AG08395 (cell line): Measurements from ENCODE around the gene TMEM184A.

ENCODE experiments used
- DNase-seq: peaks from one replicate; pipeline ENCODE4 v3.0.0; 2012; ENCODE audit warnings: mixed read lengths, low spot score

Gene TMEM184A

DNA sequence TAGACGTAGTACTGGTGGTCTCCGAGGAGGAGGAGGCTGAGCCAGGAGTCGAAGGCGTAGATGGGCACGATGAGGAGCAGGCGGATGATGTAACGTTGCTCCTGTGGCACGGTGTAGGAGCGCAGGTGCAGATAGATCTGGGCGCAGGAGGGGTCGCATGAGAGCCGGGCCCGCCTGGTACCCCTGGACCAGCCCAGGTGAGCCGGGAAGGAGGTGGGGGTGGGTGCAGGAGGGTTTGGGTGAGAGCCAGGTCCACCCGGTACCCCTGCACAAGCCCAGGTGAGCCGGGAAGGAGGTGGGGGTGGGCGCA is 5.2 kb downstream of the TMEM184A start:
- no peak for DNase-seq

DNA sequence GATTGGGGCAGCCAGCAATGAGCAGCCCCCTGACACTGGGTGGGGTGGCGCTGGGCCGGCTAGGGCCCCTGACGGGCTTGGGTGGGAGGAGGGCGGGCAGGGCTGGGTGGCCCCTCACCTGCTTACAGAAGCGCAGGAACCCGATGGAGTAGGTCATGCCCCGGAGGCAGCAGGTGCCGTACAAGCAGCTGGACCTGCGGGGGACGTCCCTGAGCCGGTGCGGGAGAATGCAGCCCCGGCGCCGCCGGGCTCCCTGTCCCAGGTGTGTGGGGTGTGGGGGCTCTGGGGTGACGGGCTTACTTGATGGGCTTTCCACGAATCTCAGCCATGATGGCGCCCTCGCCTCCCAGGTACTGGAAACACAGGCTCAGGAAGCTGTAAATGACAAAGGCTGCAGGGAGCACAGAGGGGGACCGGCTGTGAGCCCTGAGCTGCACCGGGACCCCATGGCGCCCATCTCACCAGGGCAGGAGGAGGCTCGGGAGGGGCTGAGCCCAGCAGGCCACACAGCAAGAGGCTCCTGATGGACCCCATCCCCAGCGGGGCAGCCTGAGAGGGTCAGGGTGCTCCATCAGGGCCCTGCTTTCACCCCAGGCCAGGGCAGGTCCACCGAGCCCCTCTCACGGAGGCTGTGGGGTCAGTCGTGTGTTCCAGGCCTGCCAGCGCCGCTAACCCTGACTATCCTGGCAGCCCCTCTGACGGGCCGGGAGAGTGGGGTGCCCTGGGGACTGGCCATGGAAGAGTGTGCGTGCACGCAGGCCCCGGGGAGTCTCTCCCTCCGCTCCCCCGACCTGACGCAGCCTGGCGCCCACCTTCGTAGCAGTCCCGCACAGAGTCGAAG is 5.8 kb downstream of the TMEM184A start:
- DNase-seq = no peak

DNA sequence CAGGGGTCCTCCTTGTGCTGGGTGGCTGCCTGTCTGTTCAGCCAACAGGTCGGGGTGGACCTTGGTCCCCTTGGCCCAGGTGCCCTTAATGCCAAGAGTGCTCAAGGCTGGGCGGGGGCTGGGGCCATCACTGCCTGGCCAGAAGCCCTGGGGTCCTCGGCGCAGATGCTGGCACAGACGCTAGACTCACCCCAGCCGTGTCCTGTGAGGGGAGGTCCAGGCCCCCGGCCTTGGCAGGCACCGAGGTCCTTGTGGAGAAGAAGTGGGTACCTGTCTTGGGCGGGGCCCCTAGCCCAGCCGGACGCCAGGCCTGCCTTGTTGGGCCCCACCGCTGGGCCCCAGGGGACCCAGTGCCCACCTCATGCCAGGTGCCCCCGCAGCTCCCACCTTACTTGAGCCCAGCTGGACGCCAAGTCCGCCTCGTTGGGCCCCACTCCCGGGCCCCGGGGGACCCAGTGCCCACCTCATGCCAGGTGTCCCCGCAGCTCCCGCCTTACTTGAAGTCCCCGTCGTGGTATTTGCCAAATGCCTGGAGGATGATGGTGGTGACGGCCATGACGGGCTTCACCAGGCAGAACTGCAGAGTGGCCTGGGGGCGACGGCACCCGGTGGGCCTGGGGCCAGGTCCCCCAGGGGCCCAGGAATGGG is 6.5 kb downstream of the TMEM184A start:
- DNase-seq = no peak

GRCh38 chr7:1548944-1549343 is 7.1 kb downstream of the TMEM184A start:
- no peak for DNase-seq

DNA sequence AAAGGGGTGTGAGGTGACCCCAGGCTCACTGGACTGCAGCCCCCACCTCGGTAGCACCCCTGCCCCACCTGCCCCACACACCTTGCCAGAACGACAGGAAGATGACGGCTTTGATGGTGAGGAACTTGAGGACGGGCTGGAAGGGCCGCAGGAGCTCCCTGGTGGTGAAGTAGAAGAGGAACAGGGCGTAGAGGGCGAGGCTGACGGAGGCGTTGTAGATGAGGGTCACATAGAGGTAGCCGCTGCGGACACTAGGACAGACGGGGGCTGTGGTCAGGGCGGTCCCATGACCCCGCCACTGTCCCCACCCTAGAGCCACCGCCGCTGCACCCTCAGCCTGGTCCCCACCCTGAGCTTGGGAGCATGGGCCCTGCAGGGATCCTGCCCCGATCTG is 7.6 kb downstream of the TMEM184A start:
- DNase-seq = no peak

DNA sequence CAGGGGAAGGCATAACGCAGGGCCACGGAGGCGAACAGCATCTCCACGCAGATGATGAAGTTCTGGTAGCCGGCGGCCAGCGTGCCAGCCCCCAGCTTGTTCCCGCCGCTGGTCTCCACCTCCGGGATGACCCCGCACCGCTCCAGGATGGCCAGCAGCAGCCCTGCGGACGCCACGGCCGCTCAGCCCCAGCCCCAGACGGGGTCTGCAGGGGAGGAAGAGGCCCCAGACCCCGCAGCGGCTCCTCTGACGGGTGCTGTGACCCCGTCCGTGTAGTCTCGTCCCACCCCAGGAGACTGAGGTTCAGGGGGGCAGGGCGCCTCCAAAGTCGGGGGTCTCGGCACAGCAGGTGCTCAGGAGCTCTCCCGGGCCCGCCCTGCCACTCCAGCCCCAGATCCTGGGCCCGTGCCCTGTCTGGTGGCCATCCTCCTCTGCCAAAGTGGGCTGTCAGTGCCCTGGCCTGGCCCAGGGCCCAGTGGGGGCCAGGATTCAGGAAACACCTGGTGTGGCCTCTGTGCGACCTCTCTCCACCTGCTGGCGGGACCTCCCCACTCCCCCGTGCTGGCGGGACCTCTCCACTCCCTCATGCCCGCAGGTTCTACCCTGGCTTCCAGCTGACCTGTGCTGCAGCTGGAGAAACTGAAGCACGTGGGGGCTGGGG is 8.1 kb downstream of the TMEM184A start:
- DNase-seq = no peak

GRCh38 chr7:1546909-1547776 is 8.9 kb downstream of the TMEM184A start:
- no peak for DNase-seq

DNA sequence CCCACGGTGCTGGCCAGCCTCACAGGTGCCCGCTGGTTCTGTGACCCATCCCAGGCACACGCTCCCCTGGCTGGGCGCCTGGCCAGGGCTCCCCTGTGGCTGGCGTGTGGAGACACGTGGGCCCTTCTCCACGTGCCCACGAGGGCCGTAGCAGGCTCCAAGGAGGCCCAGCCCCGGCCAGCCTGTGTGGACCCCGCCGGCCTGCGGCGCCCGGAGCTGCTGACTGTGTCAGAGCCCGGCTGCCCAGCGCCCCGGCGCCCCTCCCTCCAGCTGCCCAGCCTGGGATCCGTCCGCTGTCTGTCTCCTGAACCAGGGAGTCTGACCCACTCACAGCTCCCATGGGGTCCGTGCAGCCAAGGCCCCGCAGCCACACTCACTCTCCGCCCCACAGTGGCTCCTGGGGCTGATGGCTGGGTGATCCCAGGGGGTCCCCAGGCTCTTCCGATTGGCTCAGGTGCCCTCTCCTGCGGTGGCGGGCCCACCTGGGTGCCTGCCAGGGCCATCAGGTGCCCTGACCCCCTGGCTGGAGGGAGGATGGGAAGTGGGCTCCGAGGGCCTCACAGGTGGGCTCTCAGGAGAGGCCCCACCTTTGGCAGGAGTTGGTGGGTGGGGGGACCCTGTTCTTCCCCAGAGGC is 9.6 kb downstream of the TMEM184A start:
- no peak for DNase-seq

GRCh38 chr7:1545417-1546246 is 10.4 kb downstream of the TMEM184A start:
- DNase-seq = no peak

DNA sequence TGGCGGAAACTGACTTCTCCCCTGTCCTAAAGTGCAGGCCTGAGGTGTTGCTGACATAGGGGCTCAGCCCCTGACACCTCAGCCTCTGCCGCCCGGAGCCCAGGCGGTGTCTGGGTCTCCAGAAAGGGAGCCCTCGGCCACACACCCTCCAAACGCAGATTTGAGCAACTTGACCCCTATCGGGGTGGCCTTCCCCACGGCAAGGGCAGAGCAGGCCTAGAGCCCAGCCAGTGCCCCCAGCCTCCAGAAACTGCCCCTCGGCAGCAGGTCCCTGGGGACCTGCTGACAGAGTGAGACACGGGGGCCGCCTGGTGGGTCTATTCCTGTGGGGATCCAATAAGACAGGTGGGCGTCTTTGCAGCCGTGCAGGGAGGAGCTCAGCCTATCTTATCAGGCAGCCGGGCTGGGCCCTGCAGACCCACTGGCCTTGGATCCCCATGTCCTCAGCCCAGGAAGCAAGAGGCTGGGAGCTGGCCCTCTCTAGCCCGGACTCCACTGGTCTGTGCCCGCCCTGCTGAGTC is 11.0 kb downstream of the TMEM184A start:
- no peak for DNase-seq

- no peak for DNase-seq
Measured at GRCh38 chr7:1544178-1544895, 11.7 kb downstream of the TMEM184A start.

DNA sequence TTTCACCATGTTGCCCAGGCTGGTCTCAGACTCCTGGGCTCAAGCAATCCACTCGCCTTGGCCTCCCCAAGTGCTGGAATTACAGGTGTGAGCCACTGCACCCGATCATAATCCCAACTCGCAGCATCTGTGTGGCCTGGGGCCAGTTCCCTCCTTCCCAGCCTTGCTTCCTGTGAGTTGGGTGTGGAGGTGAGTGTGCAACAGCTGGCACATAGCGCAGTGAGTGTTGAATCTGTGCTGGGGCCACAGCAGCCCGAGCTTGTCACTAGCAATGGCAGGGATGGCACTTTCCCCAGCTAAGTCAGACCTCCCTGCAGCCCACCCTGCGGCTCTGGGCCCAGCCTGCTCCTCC is 12.2 kb downstream of the TMEM184A start:
- DNase-seq = no peak

GRCh38 chr7:1542841-1543747 is 12.9 kb downstream of the TMEM184A start:
- DNase-seq = no peak

DNA sequence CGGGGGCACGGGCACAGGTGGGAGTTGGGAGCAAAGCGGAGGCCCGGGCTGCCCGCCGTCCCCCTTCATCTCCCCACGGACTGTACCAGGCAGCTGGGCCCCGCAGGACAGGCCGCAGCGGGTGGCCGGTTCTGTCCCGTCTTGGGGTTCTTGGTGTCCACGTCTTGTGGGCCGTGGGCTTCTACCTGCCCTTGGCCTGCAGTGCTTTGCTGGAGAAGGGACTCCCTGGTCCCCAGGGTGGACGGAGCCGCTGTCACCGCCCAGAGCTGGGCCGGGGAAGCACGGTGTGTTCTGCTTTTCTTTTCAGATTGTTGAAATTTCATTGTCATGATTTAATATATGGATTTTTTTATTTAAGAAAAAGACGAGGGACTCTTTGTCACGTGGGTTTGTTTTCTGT is 13.7 kb downstream of the TMEM184A start:
- no peak for DNase-seq

GRCh38 chr7:1541431-1542162 is 14.4 kb downstream of the TMEM184A start:
- no peak for DNase-seq

DNA sequence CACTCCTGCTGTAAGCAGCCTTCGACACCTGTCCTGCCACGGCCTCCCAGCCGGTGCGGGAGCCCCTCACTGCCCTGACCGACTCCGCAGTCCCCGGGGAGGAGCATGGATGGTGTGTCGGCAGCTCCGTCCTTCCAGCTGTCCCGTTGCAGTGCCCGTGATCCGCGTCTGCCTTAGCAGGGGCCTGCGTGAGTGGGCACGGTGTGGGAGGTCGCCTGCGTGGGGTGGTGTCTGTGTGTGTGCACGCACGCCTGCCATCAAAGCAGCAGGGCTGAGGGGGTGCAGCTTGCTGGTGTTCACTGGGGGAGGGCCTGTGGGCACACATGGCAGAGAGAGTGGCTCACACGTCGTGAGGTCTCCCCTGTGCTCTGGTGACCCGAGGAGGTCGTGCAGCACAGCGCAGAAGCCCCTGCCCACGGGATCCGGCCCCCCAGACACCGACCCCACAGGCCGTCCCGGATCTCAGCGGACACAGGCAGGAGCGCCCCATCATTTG is 15.2 kb downstream of the TMEM184A start:
- DNase-seq = no peak

DNA sequence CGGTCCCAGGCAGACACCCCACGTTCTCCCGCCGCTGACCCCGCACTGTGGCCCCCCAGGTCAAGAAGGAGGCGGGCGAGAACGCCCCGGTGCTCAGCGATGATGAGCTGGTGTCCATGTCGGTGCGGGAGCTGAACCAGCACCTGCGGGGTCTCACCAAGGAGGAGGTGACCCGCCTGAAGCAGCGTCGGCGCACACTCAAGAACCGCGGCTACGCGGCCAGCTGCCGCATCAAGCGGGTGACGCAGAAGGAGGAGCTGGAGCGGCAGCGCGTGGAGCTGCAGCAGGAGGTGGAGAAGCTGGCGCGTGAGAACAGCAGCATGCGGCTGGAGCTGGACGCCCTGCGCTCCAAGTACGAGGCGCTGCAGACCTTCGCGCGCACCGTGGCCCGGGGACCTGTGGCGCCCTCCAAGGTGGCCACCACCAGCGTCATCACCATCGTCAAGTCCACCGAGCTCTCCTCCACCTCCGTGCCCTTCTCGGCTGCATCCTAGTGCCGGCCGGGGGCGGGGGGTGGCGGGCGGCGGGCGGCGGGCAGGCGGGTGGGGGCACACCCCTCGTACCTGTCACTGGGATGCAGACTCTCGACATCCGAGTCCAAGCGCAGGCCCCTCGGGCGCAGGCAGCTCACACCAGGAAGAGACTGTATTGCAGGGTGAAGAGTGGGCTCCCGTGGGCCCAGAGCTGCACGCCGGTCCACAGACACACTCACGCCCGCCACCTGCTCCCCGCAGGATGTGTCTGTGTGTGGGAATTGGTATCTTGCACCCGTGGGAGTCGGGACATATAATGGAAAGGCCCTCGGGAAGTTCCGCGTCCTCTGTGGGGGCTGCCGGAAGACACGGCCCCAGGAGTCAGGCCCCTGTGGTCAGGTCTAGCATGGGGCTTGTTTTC is 15.9 kb downstream of the TMEM184A start:
- DNase-seq = no peak
